Coronary artery (tissue), 2 donors: ENCODE data around the gene COG7.
"Not testable (repeated sequence)": the region's sequence is repeated elsewhere in the genome, so short reads cannot be mapped to it uniquely, and the experiment has no call there.

ENCODE experiments used
- DNase-seq: peaks from one replicate; pipeline ENCODE4 v3.0.0-alpha.2; 2017; ENCODE audit warnings: low spot score
- H3K27ac ChIP-seq, 2 donors: fragments of 200-600 bp; sonication (generic); one replicate each; pipeline ENCODE4 v1.5.1; 2016 to 2019
- H3K4me3 ChIP-seq: fragments of 200-600 bp; sonication (generic); 2 replicates; pipeline ENCODE4 v1.5.1; 2016; ENCODE audit warnings: mild to moderate bottlenecking, moderate library complexity
- TF ChIP-seq, protein P1 (sequence below): fragments of 200-600 bp; sonication (generic); IDR thresholded peaks from one replicate; pipeline ENCODE4 v1.5.1; 2019; ENCODE audit warnings: antibody characterized with exemption

The COG7 gene

DNA sequence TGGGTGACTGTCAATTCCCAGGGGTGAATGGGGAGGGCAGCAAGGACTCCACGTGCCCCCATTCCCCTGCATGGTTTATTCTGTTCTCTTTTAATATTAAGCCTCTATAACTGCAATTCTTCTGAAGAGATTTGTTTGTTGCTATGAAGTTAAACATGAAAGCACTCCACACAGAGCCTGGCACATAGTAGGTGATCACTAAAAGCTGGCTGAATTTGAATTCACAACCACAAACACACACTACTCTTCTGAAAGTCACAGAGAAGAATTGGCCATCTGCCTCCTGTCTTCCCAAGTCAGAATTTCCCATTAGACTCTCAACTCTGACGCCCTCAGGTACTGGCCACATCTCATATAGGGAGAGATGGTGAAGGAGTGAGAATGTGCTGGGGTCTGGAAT, 55.5 kb downstream of the COG7 start:
- no peak for DNase-seq
- no peak overlapping the region for H3K27ac ChIP-seq
- no peak overlapping the region for H3K4me3 ChIP-seq
- TF ChIP-seq, protein P1, sequence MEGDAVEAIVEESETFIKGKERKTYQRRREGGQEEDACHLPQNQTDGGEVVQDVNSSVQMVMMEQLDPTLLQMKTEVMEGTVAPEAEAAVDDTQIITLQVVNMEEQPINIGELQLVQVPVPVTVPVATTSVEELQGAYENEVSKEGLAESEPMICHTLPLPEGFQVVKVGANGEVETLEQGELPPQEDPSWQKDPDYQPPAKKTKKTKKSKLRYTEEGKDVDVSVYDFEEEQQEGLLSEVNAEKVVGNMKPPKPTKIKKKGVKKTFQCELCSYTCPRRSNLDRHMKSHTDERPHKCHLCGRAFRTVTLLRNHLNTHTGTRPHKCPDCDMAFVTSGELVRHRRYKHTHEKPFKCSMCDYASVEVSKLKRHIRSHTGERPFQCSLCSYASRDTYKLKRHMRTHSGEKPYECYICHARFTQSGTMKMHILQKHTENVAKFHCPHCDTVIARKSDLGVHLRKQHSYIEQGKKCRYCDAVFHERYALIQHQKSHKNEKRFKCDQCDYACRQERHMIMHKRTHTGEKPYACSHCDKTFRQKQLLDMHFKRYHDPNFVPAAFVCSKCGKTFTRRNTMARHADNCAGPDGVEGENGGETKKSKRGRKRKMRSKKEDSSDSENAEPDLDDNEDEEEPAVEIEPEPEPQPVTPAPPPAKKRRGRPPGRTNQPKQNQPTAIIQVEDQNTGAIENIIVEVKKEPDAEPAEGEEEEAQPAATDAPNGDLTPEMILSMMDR: no peak

DNA sequence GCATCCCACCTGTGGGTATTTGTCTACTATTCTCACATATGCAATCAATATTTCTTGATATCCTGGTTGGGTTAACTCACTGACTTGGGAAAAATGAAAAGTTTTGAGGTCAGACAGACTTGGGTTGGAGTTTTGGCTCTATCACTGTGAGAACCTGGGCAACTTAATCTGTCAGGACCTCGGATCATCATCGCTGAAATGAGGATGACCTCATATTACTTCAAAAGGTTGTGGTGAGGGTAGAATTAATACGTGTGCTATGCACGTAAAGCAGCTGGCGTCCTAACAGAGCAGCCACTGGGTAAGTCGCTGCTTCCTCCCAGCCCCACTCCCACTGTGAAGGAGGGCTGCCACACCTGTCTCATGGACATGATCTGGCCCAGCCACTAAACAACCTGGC, 57.3 kb downstream of the COG7 start:
- Histone ChIP-seq H3K4me3 (no peak overlapping the region), H3K27ac (no peak overlapping the region)
- DNase-seq: no peak
- TF ChIP-seq, protein P1: no peak

DNA sequence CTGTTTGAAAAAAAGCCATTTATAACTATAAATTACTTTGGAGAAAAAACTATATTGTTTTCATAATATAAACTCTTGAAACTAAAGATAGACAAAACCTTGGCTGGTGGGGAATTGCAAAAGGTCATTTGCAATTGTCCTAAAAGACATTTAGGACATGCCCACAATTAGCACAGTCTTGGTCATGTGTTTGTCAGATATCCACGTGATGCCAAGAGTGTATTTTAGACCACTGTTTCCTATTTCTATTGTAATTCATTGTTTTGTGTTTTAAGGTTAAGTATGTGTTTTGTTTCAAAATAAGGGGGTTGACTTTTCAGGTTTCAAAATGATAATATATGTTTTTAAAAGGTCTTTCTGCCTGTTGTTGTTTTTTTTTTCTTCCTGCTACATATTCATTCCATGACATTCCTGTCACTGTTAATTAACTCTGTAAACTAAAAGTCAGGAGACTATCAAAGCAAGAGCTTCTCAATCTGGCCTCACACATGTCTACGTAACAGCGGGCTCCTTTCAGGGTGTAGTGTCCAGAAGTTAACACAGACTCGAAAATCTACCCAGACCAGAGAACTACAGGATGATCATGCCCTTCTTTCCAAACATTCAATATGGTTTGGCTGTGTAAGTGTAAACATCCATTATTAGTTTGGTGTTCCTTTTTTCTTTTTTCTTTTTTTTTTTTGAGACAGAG, 58.7 kb downstream of the COG7 start:
- Histone ChIP-seq H3K4me3 (no peak overlapping the region), H3K27ac (no peak overlapping the region)
- TF ChIP-seq, protein P1: no peak
- DNase-seq: no peak

DNA sequence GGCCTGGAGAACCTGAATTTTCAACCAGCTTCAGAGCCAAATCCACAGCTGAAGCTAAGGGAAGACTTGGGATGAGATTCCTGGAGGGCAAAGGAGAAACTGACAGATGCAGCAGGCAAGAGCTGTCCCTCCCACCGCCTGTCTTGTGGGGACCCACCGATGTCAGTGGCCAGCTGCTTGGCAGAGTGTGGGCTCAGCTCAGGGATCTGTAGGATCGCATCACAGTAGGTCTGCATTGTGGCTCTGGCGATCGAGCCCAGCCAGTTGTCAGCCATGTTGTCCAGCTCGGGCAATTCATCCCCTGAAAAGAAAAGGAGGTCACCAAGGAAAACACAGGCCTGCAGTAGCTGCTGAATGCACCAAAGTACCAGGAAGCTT, 60.8 kb downstream of the COG7 start:
- Histone ChIP-seq H3K4me3 (no peak overlapping the region), H3K27ac (no peak overlapping the region)
- no peak for DNase-seq

DNA sequence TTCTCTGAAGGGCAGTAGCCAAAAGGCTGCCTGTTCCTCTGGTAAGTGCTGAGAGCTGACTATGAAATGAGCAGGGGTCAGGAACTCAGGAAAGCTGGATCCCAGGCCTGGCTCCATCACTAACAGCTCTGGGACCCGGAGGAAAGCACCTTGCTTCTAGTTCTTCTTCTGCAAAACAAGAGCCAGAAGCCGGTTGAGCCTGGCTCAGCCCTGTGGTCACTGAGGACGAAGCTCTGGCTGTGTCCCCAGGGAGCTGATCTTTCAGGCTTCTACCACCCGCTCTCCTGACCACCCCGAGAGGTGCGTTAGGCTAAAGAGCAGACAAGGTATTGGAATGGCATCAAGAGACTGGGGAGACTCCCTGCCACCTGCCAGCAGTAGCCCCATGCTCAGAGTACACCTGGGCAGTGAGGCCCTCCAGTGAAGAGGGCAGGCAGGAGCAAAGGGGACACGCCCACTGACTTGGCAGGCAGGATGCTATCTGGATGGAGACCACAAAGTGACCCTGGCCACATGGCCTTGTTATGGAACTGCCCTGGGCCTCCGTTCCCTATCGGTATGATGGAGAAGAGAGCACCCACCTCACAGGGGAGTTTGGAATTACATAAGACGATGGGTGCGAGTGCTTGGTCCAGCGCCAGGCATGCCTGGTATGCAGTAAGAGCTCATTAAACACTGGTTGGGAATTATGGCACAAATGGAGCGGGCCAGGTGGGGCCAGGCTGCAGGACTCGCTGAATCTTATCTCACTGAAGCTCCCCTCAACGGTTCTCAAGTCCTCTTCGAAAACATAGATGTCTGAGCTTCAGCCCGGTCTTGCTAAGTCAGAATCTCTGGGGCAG, 61.4 kb downstream of the COG7 start:
- Histone ChIP-seq H3K4me3 (no peak overlapping the region), H3K27ac (no peak overlapping the region)
- DNase-seq: no peak
- TF ChIP-seq, protein P1: no peak

More for the DNA sequence above, 60.8 kb downstream of the COG7 start:
- TF ChIP-seq, protein P1: no peak

DNA sequence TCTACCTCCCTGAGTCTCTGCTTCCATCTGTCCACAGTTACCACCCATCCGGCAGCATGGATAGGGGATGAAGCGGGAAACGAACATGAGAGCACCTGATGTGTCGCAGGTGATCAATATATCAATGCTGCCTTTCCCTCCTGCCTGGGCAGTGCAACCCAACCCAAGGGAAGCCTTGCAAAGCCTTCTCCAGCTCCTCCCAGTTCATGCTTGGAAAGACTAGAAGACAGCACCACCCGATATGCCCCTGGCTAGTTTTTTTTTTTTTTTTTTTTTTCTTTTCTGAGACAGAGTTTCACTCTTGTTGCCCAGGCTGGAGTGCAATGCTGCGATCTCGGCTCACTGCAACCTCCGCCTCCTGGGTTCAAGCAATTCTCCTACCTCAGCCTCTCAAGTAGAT, 63.1 kb downstream of the COG7 start:
- not testable (repeated sequence) for H3K27ac ChIP-seq, H3K4me3 ChIP-seq, DNase-seq

DNA sequence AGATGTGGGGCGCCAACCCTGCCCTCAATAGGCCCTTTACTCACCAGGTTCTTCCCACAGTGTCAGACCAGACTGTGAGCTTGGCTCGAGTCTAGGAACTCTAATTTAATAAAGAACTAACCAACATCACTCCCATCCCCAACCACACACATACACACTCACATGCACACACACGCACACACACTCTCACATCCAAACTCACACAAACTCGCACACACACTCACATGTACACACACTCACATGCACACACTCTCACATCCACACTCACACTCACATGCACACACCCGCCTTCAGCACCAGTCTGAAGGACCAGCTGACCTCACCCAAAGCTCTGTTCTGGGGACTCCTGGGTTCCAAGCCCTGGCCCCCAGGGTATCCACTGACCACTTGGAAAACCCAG, 63.8 kb downstream of the COG7 start:
- no peak for DNase-seq
- Histone ChIP-seq H3K4me3 (no peak overlapping the region), H3K27ac (no peak overlapping the region)
- TF ChIP-seq, protein P1: no peak
